Mononuclear cell (primary cell): Measurements from ENCODE around the gene OLFM4. TPM values are rescaled to one million over a fixed set of nuclear protein-coding genes. Genes with fewer than 3 reads are reported as not detected.

Experiments
- H3K27me3 ChIP-seq: 2 replicates; pipeline ENCODE4 v1.6.0; 2011; ENCODE audit warnings: low read length, control low read depth; ENCODE audit not compliant: insufficient read depth
- H3K4me1 ChIP-seq: 2 replicates; pipeline ENCODE4 v1.5.1; 2011; ENCODE audit warnings: mild to moderate bottlenecking, low read length, control low read depth; ENCODE audit not compliant: insufficient read depth
- H3K4me3 ChIP-seq: 2 replicates; pipeline ENCODE4 v1.5.1; 2011; ENCODE audit warnings: mild to moderate bottlenecking, low read length, moderate library complexity
- H3K9me3 ChIP-seq: 2 replicates; pipeline ENCODE4 v1.5.1; 2011; ENCODE audit warnings: low read depth, mild to moderate bottlenecking, control low read depth, low read length
- total RNA-seq: library from RNA; depleted of rRNA; stranded (reverse); fragments of >200 nt; gene quantifications from one replicate; pipeline ENCODE4 v1.2.3, GENCODE V29; 2012

The OLFM4 gene, protein sequence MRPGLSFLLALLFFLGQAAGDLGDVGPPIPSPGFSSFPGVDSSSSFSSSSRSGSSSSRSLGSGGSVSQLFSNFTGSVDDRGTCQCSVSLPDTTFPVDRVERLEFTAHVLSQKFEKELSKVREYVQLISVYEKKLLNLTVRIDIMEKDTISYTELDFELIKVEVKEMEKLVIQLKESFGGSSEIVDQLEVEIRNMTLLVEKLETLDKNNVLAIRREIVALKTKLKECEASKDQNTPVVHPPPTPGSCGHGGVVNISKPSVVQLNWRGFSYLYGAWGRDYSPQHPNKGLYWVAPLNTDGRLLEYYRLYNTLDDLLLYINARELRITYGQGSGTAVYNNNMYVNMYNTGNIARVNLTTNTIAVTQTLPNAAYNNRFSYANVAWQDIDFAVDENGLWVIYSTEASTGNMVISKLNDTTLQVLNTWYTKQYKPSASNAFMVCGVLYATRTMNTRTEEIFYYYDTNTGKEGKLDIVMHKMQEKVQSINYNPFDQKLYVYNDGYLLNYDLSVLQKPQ
- total RNA-seq: 0.10 TPM

DNA sequence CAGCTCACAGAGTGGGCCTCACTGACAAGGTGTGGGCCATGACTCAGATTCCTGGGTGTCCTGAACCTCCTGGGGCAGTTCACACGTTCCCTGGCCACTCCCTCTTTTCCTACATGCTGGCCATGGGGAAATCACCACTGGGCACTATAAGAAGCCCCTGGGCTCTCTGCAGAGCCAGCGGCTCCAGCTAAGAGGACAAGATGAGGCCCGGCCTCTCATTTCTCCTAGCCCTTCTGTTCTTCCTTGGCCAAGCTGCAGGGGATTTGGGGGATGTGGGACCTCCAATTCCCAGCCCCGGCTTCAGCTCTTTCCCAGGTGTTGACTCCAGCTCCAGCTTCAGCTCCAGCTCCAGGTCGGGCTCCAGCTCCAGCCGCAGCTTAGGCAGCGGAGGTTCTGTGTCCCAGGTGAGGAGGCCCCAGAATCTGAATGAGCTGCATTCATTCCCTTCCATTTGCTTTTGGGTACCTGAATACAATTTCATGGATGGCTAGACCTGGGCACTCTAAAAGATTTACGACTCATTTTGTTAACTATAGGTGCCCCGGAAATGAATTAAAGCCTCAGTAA lies at the start of gene OLFM4:
Gene OLFM4, plus strand, starts transcription at position 177 of the 567 bp plus-strand sequence. Its CDS starts 24 bp downstream, at position 201.
- Histone ChIP-seq H3K4me1 (no peaks in the 10 kb centered on the region), H3K27me3 (no peaks in the 10 kb centered on the region), H3K4me3 (no peak within 1 kb of the TSS), H3K9me3 (no peaks in the 10 kb centered on the region)

DNA sequence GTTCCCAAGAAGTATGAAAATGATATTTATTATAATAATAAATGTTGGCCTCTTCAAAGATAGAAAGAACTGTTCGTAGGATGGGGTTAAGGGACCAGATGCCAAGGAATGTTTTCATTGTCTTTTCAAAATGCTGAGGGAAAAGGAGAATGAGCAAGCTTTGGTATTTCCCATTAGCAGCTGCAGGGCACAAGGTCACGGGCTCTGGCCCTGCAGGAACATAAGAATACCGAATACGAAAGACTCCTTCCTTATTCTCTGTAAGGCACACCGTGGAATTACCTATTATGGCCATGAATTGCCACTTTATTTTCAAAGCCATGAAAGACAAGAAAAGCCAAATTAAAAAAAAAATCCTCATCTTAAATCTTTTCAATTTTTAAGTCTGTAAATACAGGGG lies 49.6 kb upstream of the OLFM4 start:
- H3K4me3 ChIP-seq: no peak overlapping the region
- no peaks in the 10 kb centered on the region for H3K9me3 ChIP-seq
- no peaks in the 10 kb centered on the region for H3K27me3 ChIP-seq
- H3K4me1 ChIP-seq: no peaks in the 10 kb centered on the region

DNA sequence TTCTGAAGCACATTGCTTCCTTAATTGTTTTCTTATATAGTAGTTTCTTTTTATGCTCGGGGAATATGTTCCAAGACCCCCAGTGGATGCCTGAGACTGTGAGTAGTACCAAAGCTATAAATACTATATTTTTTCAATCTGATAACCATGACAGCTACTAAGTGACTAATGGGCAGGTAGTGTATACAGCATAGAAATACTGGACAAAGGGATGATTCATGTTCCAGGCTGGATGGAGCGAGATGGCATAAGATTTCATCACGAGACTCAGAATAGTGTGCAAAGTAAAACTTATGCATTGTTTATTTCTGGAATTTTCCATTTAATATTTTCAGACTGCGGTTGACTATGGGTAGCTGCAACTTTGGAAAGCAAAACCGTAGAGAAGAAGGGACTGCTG lies 47.9 kb upstream of the OLFM4 start:
- Histone ChIP-seq H3K4me1 (no peaks in the 10 kb centered on the region), H3K27me3 (no peaks in the 10 kb centered on the region), H3K4me3 (no peak overlapping the region)

DNA sequence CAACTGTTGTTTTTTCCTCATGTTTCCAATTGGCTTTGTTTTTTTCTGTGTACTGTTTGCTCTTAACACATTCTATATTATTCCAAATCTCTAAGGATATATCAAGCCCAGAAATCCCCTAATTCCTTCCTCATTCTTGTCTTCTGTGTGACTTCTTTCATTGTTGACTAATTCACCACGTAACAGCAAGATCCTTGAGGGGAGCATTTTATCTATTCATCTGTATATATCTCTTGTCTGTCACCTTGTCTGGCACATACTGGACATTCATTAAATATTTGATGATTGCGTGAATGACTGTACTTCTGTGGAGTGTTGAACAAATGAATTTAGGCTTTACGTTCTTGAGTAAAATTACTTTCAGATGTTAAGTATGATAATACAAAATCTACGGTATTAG lies 44.8 kb upstream of the OLFM4 start:
- peaks cover 1% of the 10 kb centered on the region for H3K27me3 ChIP-seq
- no peak overlapping the region for H3K4me3 ChIP-seq
- H3K9me3 ChIP-seq: no peaks in the 10 kb centered on the region
- no peaks in the 10 kb centered on the region for H3K4me1 ChIP-seq

More for the DNA sequence above, 47.9 kb upstream of the OLFM4 start:
- H3K9me3 ChIP-seq: no peaks in the 10 kb centered on the region

DNA sequence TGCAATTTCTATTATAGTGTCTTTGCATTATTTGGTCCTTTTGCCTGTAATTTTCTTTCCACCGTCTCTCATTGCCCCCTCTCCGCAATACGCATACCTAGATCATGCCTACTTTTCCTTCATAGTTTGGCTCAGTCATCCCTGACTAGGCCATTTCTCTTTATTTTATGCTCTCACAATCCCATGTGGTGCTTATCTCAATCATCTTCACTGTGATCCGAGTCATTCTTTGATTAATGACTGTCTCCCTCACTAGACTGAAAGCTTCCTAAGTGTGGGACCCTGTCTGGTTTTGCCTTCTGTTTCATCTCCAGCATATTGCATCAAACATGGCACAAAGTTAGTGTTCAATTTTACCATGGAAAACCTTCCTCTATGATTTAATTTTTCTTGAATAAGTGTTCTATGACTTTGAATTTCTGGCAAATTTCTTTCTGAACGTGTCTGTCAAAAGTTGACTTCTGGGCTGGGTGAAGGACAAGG lies 43.7 kb upstream of the OLFM4 start:
- peaks cover 4% of the 10 kb centered on the region for H3K27me3 ChIP-seq

DNA sequence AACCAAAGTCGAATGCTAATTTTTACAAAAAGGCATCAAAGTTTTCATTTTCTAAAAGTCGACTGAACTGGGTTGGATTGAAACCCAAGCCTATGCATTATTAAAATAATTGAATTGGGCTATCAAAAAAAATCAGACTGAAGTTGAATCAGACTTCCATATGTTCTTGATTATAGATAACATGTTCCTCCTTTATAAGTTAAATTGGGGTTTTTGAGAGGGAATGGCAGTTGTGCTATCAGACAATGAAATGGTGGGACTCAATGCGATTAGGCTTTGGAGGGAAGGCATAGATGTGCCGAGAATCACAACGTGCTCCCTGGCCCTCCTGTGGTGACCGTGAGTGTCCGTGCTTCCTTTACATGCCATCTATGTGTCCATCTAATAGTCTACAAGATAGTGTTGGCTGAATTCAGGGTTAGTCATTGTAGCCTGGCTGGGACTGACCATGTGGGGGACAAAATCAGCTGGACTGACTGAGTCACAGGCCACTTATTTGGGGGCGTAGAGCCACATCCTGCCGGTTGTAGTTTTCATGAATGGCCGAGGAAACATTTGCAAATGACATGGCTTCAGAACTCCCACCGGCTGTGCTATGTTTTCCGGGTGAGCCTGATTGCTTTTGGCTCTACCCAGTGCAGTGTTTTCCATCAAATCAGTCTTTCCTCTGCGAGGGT lies 37.1 kb upstream of the OLFM4 start:
- H3K4me1 ChIP-seq: no peaks in the 10 kb centered on the region
- peaks cover 4% of the 10 kb centered on the region for H3K27me3 ChIP-seq
- no peak overlapping the region for H3K4me3 ChIP-seq
- no peaks in the 10 kb centered on the region for H3K9me3 ChIP-seq

More for the DNA sequence above, 43.7 kb upstream of the OLFM4 start:
- H3K9me3 ChIP-seq: no peaks in the 10 kb centered on the region
- H3K4me1 ChIP-seq: no peaks in the 10 kb centered on the region
- H3K4me3 ChIP-seq: no peak overlapping the region

DNA sequence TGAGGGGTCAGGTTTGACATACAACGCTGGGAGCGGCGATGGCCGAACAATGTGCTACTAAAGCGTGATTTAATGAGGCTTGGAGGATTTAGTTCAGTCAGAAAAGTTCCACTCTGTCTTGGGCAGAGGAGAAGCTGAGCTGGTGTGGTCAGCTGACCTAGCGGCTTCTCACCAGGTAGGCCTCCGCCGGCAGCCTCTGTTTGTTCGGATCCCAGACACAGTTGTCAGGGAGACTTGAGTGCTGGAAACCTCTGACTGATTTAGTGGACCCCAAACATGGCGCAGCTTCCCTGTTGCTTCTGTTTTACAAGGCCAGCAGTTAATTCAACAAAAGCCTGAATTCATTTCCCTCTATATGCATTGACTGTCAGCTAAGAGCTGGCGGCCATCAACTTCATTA lies 36.5 kb upstream of the OLFM4 start:
- Histone ChIP-seq H3K4me1 (no peaks in the 10 kb centered on the region), H3K4me3 (no peak overlapping the region), H3K9me3 (no peaks in the 10 kb centered on the region), H3K27me3 (peaks cover 4% of the 10 kb centered on the region)

DNA sequence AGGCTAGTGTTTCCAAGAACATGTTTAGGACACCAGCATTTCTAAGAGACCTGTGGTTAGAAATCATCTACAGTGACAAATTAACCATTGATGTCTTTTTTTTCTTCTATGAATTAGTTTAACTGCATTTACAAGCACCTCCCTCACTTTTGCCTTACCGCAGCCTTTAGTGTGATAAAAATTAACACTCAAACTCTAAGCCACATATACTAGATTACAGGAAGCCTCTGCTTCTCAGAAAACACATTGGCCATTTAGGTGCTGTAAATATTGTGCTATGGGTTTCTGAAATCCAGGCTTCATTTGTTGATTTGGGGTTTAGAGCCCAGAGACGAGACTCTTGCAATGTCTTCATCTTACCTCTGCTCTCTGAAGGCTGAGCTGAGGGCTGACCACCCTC lies 34.6 kb upstream of the OLFM4 start:
- H3K4me3 ChIP-seq: no peak overlapping the region
- H3K27me3 ChIP-seq: peaks cover under 1% of the 10 kb centered on the region
- no peaks in the 10 kb centered on the region for H3K4me1 ChIP-seq
- no peaks in the 10 kb centered on the region for H3K9me3 ChIP-seq

DNA sequence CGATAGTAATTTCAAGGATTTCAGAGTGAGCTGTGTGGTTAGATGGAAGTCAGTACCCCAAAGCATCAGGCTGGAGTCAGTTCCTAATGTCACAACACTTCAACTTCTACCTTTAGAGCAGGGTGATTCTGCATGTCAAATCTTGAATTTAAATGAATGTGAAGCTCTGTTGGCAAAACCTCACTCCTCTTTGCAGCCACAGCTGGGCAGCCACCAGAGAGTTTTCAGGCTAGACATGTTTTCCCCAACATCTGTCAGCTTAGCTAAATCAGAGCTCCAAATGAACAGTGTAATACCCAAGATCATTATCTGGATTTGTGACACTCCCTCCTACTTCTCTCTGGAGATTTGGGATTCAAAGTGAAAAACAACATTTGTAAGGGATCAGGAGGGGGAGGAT lies 33.7 kb upstream of the OLFM4 start:
- H3K9me3 ChIP-seq: no peaks in the 10 kb centered on the region
- H3K27me3 ChIP-seq: no peaks in the 10 kb centered on the region
- no peak overlapping the region for H3K4me3 ChIP-seq
- H3K4me1 ChIP-seq: peaks cover 4% of the 10 kb centered on the region

DNA sequence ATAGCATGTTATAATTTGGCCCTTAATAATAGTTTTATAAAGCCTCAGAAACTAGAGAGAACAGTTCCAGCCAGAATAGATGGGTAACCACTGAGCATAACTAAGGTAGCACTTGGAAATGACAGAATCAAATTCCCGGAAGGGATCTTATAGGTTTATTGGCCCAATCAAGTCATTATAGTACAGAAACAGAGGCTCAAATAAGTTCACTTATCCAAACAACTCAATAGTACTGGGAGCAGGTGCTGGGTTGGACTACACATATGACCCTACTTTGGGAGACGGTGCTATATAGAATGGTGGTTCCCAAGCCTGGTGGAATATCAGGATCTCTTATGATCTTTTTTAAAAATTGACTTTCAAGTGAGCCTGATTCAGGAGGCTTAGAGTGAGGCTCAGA lies 32.7 kb upstream of the OLFM4 start:
- H3K4me3 ChIP-seq: no peak overlapping the region

DNA sequence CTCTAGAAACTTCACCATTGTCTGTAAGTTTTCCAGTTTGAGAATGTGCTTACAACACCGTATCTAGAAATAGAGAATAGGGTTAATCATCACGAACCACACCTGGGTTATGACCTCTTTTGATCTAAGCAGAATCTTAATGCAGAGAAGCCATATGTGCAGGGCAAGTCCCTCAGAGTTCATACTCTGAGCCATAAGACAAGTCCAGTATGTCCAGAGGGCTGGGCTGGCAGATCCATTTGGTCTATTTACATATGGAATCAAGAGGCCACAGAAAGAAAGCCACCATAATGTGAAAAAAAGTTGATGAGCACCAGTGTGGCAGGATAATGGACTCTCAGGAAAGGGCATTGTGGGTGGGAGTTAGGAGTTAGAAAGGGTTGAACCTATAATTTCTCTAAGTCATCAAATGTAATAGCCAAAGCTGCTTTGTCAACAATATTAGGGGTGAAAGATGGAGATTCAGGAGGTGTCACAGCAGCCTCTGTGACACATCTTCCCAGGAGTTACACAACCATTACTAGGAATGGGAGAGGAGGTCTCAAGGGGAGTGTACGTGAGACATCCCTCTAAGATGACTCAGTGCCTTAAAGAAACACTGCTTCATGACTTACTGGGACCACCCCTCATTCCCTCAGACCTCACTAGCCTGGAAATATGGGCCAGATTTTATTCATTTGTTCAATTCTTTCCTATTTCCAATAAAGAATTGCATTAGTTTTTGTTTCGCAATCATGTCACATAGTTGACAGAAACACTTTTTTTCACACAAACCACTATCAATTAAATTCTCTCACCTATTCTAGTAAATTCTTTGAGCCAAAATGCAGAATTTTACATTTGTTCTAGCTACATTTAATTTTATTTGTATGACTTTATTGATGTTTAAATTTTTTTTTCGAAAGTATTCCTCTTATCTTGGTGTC lies 30.4 kb upstream of the OLFM4 start:
- H3K27me3 ChIP-seq: no peaks in the 10 kb centered on the region
- H3K4me1 ChIP-seq: peaks cover 4% of the 10 kb centered on the region
- no peaks in the 10 kb centered on the region for H3K9me3 ChIP-seq
- H3K4me3 ChIP-seq: no peak overlapping the region

More for the DNA sequence above, 32.7 kb upstream of the OLFM4 start:
- no peaks in the 10 kb centered on the region for H3K27me3 ChIP-seq
- H3K4me1 ChIP-seq: peaks cover 4% of the 10 kb centered on the region
- H3K9me3 ChIP-seq: no peaks in the 10 kb centered on the region

DNA sequence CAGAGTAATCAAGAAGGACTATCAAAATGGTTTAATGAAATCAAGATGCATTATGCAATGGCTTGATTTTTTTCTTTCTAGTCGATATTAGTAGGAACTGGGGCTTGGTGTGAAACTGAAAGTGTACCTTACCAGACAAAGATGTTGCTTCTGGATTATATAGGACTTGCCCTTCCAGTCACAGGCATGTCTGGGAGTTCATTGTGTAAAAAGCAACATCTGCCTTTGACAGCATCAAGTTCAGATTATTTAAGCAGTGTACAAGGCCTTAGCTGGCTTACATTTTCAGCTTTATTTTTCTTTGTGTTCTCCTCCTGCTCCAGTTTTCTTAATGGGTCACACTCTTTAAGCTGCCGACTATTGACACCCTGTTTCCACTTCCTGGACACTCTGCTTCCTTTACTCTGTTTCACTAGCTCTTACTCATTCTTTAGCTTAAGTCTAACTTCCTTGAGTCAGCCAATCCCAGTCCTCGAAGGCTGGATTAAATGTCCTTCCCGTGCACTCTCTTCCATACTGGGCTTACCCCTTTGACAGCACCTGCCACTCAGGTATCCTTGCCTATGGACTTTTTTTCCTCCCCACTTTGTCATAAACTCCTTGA lies 29.4 kb upstream of the OLFM4 start:
- Histone ChIP-seq H3K9me3 (no peaks in the 10 kb centered on the region), H3K4me1 (peaks cover 4% of the 10 kb centered on the region), H3K27me3 (no peaks in the 10 kb centered on the region), H3K4me3 (no peak overlapping the region)

DNA sequence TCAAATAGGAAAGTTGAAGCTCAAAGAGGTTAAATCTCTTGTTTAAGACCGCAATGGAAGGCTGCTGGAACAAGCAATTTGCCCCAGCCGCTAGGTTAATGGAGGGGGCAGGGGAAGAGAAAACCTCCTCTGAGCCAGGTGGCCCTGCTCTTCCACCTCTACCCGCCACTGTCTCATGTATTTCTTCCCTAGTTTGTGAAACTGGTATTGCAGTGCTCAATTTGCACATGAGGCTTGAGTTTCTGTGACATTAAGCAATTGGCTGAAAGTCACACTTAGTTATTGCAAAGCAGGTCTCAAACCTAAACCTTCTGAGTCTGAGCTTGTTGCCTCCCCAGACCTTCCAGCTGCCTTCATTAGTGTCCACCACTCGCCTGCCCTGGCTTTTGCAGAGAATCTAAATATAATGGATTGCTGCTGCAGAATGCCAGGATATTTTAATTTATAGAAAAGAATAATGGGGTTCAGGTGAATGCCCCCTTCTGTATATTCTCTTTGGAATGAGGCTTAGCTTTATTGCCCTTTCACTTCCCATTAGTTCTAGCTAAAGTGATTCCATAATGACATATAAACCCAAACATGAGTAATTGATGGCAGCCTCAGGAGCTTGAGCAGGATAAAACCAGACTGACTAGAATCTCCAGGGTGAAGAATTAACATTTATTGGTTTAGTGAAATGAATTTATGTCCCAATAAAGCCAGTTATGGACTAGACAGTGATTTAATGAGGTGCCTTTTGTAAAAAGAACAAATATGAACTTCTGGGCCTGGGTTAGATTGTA lies 27.0 kb upstream of the OLFM4 start:
- H3K4me1 ChIP-seq: peaks cover 4% of the 10 kb centered on the region
- no peaks in the 10 kb centered on the region for H3K27me3 ChIP-seq
- H3K9me3 ChIP-seq: no peaks in the 10 kb centered on the region
- H3K4me3 ChIP-seq: no peak overlapping the region
